Measurements from ENCODE around the gene SLC22A3.

- TF ChIP-seq CTCF (IDR thresholded peaks at IDR 0.05) = no peak
- no peak for TF ChIP-seq ESRRA (IDR thresholded peaks at IDR 0.05; ENCODE audit: borderline replicate concordance, low read length)
- TF ChIP-seq MYC (IDR thresholded peaks at IDR 0.05; ENCODE audit: borderline replicate concordance, low read length) = no peak
- no peak for TF ChIP-seq POLR2A (IDR thresholded peaks at IDR 0.05; ENCODE audit: low read length)
Observed at GRCh38 chr6:160376445-160376844, 28.3 kb downstream of the SLC22A3 start.
